ENCODE results near the gene ERAL1. TPM values are rescaled to one million over a fixed set of nuclear protein-coding genes. Genes with fewer than 3 reads are reported as not detected.

Gene ERAL1
- total and polyA plus RNA-seq, 2 of the 4 experiments (the other 2 are of a cell fraction) = 34.1 to 62.3 TPM

GRCh38 chr17:28878158-28878910 is 23.5 kb downstream of the ERAL1 start:
- Histone ChIP-seq H2AK9ac (replicated peaks; ENCODE audit: low read depth, low read length, poor library complexity) (no peak overlapping the region), H3K4me3 (ENCODE audit: insufficient read depth, low read depth, low read length) (no peak overlapping the region), H3K4ac (ENCODE audit: low read depth, low read length) (no peak overlapping the region), H2BK120ac (ENCODE audit: low read depth, low read length) (no peak overlapping the region), H3K56ac (ENCODE audit: extremely low read depth, insufficient read depth, low read length) (no peak overlapping the region), H4K5ac (ENCODE audit: low read depth, low read length) (no peak overlapping the region), H2BK5ac (ENCODE audit: low read depth, low read length, poor library complexity, severe bottlenecking) (no peak overlapping the region), H2AFZ (replicated peaks; ENCODE audit: low read length, poor library complexity) (no peak overlapping the region), H3K14ac (replicated peaks; ENCODE audit: low read depth, low read length) (no peak overlapping the region), H3K9me3 (ENCODE audit: control insufficient read depth, insufficient read depth, low read length) (no peaks in the 10 kb centered on the region), H3K4me1 (ENCODE audit: control insufficient read depth, insufficient read depth, low read length) (no peaks in the 10 kb centered on the region), H3K36me3 (ENCODE audit: control insufficient read depth, insufficient read depth, low read length) (peaks cover 39% of the 10 kb centered on the region), H3K18ac (ENCODE audit: low read depth, low read length) (no peak overlapping the region), H4K8ac (ENCODE audit: low read depth in 2 of 2, low read length in 2 of 2) (no peak overlapping the region), H3K9ac (ENCODE audit: low read depth, low read length) (no peak overlapping the region), H3K4me2 (ENCODE audit: low read depth, low read length) (no peak overlapping the region), H3K23ac (ENCODE audit: low read depth, low read length) (no peak overlapping the region), H2BK20ac (ENCODE audit: low read depth, low read length) (no peak overlapping the region), H4K91ac (ENCODE audit: insufficient read depth, low read depth, low read length) (no peak overlapping the region), H3K79me1 (ENCODE audit: low read depth in 1 of 2, low read length in 2 of 2) (no peaks in the 10 kb centered on the region), H2AK5ac (ENCODE audit: low read depth, low read length) (no peak overlapping the region), H3K27me3 (ENCODE audit: control insufficient read depth, insufficient read depth, low read length) (no peaks in the 10 kb centered on the region), H3K27ac (ENCODE audit: insufficient read depth, low read length) (no peak overlapping the region), H3K9me1 (ENCODE audit: insufficient read depth, low read length) (no peaks in the 10 kb centered on the region), H4K20me1 (ENCODE audit: insufficient read depth, low read length) (no peaks in the 10 kb centered on the region), H2BK15ac (ENCODE audit: low read depth, low read length) (no peak overlapping the region)
- WGBS, 2 experiments (ENCODE audit: extremely low coverage in 2 of 2, insufficient read length in 1 of 2) = no CpG with 5 or more reads among the region's 2 CpGs
- dilution Hi-C loops (cut with HindIII; ENCODE audit: low sequenced_read_pairs, unreplicated experiment) = no loop called here
- CTCF ChIA-PET = interaction anchor here (0.5 to 2.1 kb wide), 4 partner anchors 52 to 151 kb away, joined by 3 to 11 read pairs (median 6); partner anchors contain the start of gene TLCD1
- ATAC-seq (ENCODE audit: low read depth) (no peak), DNase-seq (no peak)
- in situ Hi-C loops (cut with MboI; ENCODE audit: low sequenced_read_pairs) = no loop called here
- BruUV-seq (replicated peaks) = no TSS peak
- intact Hi-C loops (cut with micrococcal nuclease) = no loop called here
- no peak for TF ChIP-seq ELK1 (IDR thresholded peaks at IDR 0.05; ENCODE audit: borderline replicate concordance, low read depth, low read length)
- TF ChIP-seq MXI1 (IDR thresholded peaks at IDR 0.05; ENCODE audit: borderline replicate concordance, low read depth, low read length) = no peak
- no peak for TF ChIP-seq MAFK (IDR thresholded peaks at IDR 0.05; ENCODE audit: low read depth, low read length)
- TF ChIP-seq RCOR1 (IDR thresholded peaks at IDR 0.05; ENCODE audit: insufficient replicate concordance, low read length) = no peak
- no peak for TF ChIP-seq CTCF (conservative IDR thresholded peaks at IDR 0.05; ENCODE audit: low read depth, low read length)
- no peak for TF ChIP-seq FOS (IDR thresholded peaks at IDR 0.05; ENCODE audit: low read depth, low read length)
- TF ChIP-seq MAZ (IDR thresholded peaks at IDR 0.05; ENCODE audit: borderline replicate concordance, low read depth, low read length) = no peak
- no peak for TF ChIP-seq CEBPB (IDR thresholded peaks at IDR 0.05; ENCODE audit: low read depth, low read length)
- POLR2A ChIA-PET (ENCODE audit: unreplicated experiment) = no interaction called here
